Measurements from ENCODE around the gene PPARD. TPM values are rescaled to one million over a fixed set of nuclear protein-coding genes. Genes with fewer than 3 reads are reported as not detected.

PPARD gene
- polyA plus RNA-seq, 1 donor: 26.3 TPM

DNA sequence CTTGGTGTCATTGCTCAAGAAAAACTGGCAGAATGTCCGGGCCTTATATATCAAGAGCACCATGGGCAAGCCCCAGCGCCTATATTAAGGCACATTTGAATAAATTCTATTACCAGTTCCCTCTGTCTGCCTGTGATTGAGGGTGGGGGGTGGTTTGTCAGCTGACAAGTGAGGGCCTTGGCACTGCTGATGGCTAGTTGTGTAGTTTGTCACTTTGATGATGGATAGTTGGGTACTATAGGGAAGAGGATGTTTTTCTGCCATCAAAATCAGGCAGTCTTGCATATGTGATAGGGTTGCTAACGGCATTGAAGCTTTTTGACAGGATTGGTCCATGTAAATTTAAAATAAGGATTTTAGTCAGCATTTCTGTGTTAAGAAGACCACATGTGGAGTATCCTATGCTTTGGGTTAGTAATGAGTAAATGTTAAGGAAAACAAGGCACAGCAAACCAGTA, 128.3 kb downstream of the PPARD start:
- DNase-seq: no peak
- peaks cover 73% of the 10 kb centered on the region for H3K36me3 ChIP-seq (ENCODE audit: control insufficient read depth, insufficient read depth, low read length)
- H3K9me3 ChIP-seq (ENCODE audit: control insufficient read depth, low read depth, low read length): peaks cover 3% of the 10 kb centered on the region
- no peaks in the 10 kb centered on the region for H3K27me3 ChIP-seq (ENCODE audit: control insufficient read depth, insufficient read depth, low read length)
- H3K4me3 ChIP-seq (ENCODE audit: low read length): no peak overlapping the region
- H3K27ac ChIP-seq (ENCODE audit: low read length): peak overlapping the region; percentile 18
- WGBS (ENCODE audit: insufficient coverage, low lambda C conversion rate): no CpG with 5 or more reads among the region's 3 CpGs
- peaks cover 20% of the 10 kb centered on the region for H3K4me1 ChIP-seq (ENCODE audit: control insufficient read depth, insufficient read depth, low read length)

DNA sequence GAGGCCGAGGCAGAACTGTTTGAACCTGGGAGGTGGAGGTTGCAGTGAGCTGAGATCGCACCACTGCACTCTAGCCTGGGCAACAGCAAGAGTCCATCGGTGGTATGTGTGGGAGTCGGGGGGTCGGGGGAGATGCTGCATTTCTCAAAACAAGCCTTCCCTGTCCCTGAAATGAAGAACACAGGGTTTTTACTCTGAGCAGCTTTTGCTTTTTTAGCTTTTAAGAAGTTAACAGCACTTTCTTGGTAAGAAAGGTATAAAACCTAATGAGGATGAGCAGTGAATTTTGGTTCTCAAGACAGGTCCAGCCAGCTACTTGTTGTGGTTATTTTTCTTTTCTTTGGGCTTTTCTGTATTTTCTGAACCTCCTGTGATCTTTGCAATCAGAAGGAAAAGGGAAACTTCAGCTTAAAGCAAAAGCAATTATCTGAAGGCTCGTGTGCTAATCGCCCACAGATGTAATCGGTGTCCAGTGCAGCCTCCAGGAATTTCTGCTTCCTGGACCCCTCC, 129.5 kb downstream of the PPARD start:
- Histone ChIP-seq H3K4me1 (ENCODE audit: control insufficient read depth, insufficient read depth, low read length) (peaks cover 20% of the 10 kb centered on the region), H3K36me3 (ENCODE audit: control insufficient read depth, insufficient read depth, low read length) (peaks cover 71% of the 10 kb centered on the region), H3K27ac (ENCODE audit: low read length) (no peak overlapping the region), H3K9me3 (ENCODE audit: control insufficient read depth, low read depth, low read length) (peaks cover 3% of the 10 kb centered on the region), H3K27me3 (ENCODE audit: control insufficient read depth, insufficient read depth, low read length) (no peaks in the 10 kb centered on the region), H3K4me3 (ENCODE audit: low read length) (no peak overlapping the region)
- no CpG with 5 or more reads among the region's 8 CpGs for WGBS (ENCODE audit: insufficient coverage, low lambda C conversion rate)
- DNase-seq: no peak

DNA sequence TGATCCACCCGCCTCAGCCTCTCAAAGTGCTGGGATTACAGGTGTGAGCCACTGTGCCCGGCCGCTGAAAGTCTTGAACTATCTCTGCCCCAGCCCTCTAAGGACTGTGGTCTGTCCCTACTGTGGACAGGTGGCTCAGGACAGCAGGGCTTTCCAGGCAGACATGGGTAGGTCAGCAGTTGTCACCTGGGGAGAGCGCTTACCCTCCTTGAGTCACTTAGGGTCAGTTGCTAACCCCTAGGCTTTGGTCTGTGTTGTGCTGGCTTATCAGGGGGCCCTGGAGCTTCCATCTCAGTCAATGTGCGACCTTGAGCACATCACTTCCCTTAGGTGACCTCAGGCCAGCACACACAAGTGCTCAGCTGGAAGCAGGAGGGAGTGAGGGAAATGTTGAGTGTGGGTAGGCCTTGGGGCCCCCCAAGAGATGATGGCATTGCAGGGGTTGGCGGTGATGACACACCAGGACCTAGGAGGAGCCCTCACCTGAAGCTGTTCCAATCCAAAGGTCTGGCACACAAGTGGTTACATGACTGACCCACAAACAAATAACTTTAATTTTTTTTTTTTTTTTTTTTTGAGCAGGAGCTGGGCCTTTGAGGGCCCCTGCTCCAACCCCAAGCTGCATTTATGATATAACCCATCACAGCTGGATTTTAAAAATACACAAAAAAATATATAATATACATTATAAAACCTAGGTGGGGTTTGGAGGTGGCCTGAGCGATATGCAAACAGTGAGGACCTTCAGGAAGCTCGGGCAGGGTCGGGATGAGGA, 130.9 kb downstream of the PPARD start:
- peaks cover 2% of the 10 kb centered on the region for H3K9me3 ChIP-seq (ENCODE audit: control insufficient read depth, low read depth, low read length)
- H3K27ac ChIP-seq (ENCODE audit: low read length): no peak overlapping the region
- peaks cover 81% of the 10 kb centered on the region for H3K36me3 ChIP-seq (ENCODE audit: control insufficient read depth, insufficient read depth, low read length)
- WGBS (ENCODE audit: insufficient coverage, low lambda C conversion rate): no CpG with 5 or more reads among the region's 9 CpGs
- no peaks in the 10 kb centered on the region for H3K27me3 ChIP-seq (ENCODE audit: control insufficient read depth, insufficient read depth, low read length)
- peaks cover 16% of the 10 kb centered on the region for H3K4me1 ChIP-seq (ENCODE audit: control insufficient read depth, insufficient read depth, low read length)
- H3K4me3 ChIP-seq (ENCODE audit: low read length): no peak overlapping the region
- no peak for DNase-seq

DNA sequence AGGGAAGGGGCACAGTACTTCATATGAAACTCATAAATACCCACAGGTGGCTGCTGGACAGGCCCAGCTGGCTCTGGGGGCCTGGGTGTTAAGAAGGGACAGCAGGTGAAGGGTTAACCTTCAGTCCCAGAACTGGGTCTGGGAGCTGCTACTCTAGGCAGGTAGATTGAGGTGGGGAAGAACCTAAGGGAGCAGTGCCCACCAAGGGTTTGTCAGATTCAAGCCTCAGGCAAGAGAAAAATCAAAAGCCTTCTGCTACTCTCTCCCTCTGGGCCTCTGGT, 131.4 kb downstream of the PPARD start:
- no peak overlapping the region for H3K27ac ChIP-seq (ENCODE audit: low read length)
- DNase-seq: no peak

DNA sequence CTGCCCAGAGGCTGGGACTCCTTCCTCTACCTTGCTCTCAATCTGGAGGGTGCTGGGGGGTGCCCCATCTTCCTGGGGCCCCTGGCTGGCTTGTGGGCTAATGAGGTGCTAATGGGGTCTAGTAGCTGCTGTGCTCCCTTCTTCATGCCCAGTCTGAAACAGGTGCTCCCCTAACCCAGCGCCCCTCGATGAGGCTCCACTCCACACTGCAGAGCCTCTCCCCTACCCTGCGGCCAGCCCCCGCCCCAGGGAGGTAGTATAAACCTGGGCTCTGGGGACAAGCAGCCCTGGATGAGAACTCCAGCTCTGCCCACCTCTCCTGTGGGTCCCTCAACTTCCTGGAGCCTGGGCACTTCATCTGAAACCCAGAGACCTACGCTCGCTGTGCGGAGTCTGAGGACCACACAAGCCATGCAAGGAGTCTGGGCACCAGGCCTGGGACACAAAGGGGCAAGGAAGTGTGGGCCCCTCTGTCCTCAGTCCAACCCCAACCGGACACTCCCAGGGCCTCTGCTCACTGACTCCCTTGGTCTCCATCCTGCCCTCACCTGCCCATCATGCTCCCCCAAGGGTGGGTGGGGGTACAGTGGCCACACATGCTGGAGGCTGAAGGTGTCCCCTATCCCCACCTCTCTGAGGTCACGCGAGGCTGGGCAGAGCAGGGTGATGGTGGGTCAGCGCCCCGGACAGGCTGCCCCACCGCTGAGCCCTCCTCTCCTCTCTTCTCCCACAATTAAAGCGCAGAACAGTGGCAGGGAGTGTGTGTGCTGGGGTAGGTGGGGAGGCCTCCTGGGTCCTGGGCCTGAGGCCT, 132.0 kb downstream of the PPARD start:
- Histone ChIP-seq H3K4me3 (ENCODE audit: low read length) (no peak overlapping the region), H3K9me3 (ENCODE audit: control insufficient read depth, low read depth, low read length) (no peaks in the 10 kb centered on the region), H3K27ac (ENCODE audit: low read length) (no peak overlapping the region), H3K36me3 (ENCODE audit: control insufficient read depth, insufficient read depth, low read length) (peaks cover 83% of the 10 kb centered on the region), H3K27me3 (ENCODE audit: control insufficient read depth, insufficient read depth, low read length) (no peaks in the 10 kb centered on the region), H3K4me1 (ENCODE audit: control insufficient read depth, insufficient read depth, low read length) (peaks cover 16% of the 10 kb centered on the region)
- no CpG with 5 or more reads among the region's 14 CpGs for WGBS (ENCODE audit: insufficient coverage, low lambda C conversion rate)
- DNase-seq: no peak

More for the DNA sequence above, 131.4 kb downstream of the PPARD start:
- Histone ChIP-seq H3K4me3 (ENCODE audit: low read length) (no peak overlapping the region), H3K4me1 (ENCODE audit: control insufficient read depth, insufficient read depth, low read length) (peaks cover 16% of the 10 kb centered on the region), H3K9me3 (ENCODE audit: control insufficient read depth, low read depth, low read length) (no peaks in the 10 kb centered on the region), H3K27me3 (ENCODE audit: control insufficient read depth, insufficient read depth, low read length) (no peaks in the 10 kb centered on the region), H3K36me3 (ENCODE audit: control insufficient read depth, insufficient read depth, low read length) (peaks cover 86% of the 10 kb centered on the region)

DNA sequence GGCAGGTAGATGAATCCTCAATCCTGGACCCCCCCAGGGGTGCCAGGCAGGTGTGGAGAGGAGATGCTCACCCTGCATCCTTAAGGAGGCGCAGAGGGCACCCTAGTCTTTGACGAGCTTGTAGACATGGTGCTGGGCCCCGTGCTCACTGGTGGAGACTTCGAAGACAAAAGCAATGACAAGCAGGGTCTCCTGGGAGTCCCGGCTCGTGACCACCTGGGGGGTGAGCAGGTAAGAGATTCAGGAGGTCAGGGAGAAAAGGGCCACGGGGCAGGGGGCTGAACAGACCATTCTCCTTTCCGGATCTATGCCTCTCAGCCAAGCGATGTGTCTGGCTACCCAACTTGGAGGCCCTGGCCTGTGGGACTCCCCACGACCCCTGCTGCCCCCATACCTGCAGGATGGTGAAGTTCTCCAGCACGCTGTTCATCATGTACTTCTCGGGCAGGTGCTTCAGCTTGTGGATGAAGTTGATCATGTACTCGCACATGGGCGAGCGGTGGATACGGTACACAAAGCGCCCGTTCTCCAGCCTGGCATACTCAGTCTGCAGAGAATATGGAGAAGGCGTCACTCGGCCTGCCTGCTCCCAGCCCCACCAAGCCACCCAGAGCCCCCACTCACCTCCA, 132.7 kb downstream of the PPARD start:
- WGBS (ENCODE audit: insufficient coverage, low lambda C conversion rate): no CpG with 5 or more reads among the region's 20 CpGs
- Histone ChIP-seq H3K27ac (ENCODE audit: low read length) (no peak overlapping the region), H3K36me3 (ENCODE audit: control insufficient read depth, insufficient read depth, low read length) (peaks cover 83% of the 10 kb centered on the region)

DNA sequence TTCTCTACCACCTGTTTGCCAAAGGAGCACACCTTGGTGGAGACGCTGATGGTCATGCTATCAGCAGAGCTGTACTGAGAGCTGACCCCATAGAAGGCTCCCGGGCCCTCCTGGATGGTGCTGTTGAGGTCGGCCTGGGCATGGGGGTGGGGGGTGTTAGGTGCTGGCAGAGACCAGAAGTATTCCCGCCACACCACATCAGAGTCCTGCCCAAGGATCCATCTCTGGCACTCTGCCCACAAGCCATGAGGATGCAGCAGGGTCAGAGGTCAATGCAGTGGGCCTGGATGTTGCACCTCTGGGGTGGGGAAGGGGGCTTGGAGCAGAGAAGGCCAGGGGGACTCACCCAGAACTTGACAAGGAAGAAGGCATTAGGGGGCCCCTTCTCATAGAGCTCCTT, 133.2 kb downstream of the PPARD start:
- peaks cover 83% of the 10 kb centered on the region for H3K36me3 ChIP-seq (ENCODE audit: control insufficient read depth, insufficient read depth, low read length)
- H3K9me3 ChIP-seq (ENCODE audit: control insufficient read depth, low read depth, low read length): no peaks in the 10 kb centered on the region
- no CpG with 5 or more reads among the region's 4 CpGs for WGBS (ENCODE audit: insufficient coverage, low lambda C conversion rate)
- no peak for DNase-seq
- no peaks in the 10 kb centered on the region for H3K27me3 ChIP-seq (ENCODE audit: control insufficient read depth, insufficient read depth, low read length)
- no peak overlapping the region for H3K27ac ChIP-seq (ENCODE audit: low read length)
- peaks cover 8% of the 10 kb centered on the region for H3K4me1 ChIP-seq (ENCODE audit: control insufficient read depth, insufficient read depth, low read length)
- no peak overlapping the region for H3K4me3 ChIP-seq (ENCODE audit: low read length)

More for the DNA sequence above, 132.7 kb downstream of the PPARD start:
- Histone ChIP-seq H3K9me3 (ENCODE audit: control insufficient read depth, low read depth, low read length) (no peaks in the 10 kb centered on the region), H3K4me1 (ENCODE audit: control insufficient read depth, insufficient read depth, low read length) (peaks cover 12% of the 10 kb centered on the region), H3K4me3 (ENCODE audit: low read length) (no peak overlapping the region), H3K27me3 (ENCODE audit: control insufficient read depth, insufficient read depth, low read length) (no peaks in the 10 kb centered on the region)
- DNase-seq: no peak

DNA sequence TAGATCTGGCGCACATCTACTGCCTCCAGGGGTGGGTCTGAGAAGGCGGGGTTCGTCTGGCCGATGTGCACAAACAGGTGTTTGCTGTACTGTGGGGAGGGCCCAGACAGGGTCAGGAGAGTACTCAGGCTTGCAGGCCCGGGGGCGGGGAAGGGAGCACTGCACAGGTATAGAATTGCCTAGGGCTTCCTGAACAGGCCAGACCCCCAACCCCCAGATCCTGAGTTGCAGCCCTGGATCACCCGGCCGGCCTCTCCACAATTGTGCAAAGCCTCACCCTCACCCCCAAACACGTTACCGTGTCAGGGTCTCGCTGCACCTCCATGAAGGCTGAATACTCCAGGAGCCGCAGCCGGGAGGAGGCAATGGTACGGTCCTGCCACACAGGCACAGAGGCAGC, 133.6 kb downstream of the PPARD start:
- DNase-seq: no peak
- WGBS (ENCODE audit: insufficient coverage, low lambda C conversion rate): no CpG with 5 or more reads among the region's 14 CpGs
- no peak overlapping the region for H3K27ac ChIP-seq (ENCODE audit: low read length)
- peaks cover 3% of the 10 kb centered on the region for H3K4me1 ChIP-seq (ENCODE audit: control insufficient read depth, insufficient read depth, low read length)
- H3K4me3 ChIP-seq (ENCODE audit: low read length): no peak overlapping the region
- no peaks in the 10 kb centered on the region for H3K27me3 ChIP-seq (ENCODE audit: control insufficient read depth, insufficient read depth, low read length)
- H3K9me3 ChIP-seq (ENCODE audit: control insufficient read depth, low read depth, low read length): no peaks in the 10 kb centered on the region
- H3K36me3 ChIP-seq (ENCODE audit: control insufficient read depth, insufficient read depth, low read length): peaks cover 82% of the 10 kb centered on the region

DNA sequence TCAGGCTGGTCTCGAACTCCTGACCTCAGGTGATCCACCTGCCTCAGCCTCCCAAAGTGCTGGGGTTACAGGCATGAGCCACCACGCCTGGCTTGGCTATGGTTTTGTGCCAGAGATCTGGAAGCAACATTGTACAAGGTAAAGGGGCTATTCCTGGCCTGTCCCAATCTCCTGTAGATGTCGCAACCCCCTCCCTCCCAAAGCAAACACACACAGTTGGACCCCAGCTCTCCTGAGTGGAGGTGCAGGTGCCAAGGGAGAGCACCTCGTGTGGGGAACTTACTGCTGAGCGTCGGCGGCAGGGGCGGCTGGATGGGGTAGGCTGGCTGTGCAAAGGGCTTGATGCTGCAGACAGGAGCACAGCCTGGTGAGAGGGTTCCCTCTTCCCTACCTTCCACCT, 134.7 kb downstream of the PPARD start:
- DNase-seq: no peak
- peaks cover 76% of the 10 kb centered on the region for H3K36me3 ChIP-seq (ENCODE audit: control insufficient read depth, insufficient read depth, low read length)
- WGBS (ENCODE audit: insufficient coverage, low lambda C conversion rate): no CpG with 5 or more reads among the region's 8 CpGs

More for the DNA sequence above, 134.7 kb downstream of the PPARD start:
- Histone ChIP-seq H3K9me3 (ENCODE audit: control insufficient read depth, low read depth, low read length) (no peaks in the 10 kb centered on the region), H3K27ac (ENCODE audit: low read length) (no peak overlapping the region), H3K4me1 (ENCODE audit: control insufficient read depth, insufficient read depth, low read length) (no peaks in the 10 kb centered on the region), H3K4me3 (ENCODE audit: low read length) (no peak overlapping the region), H3K27me3 (ENCODE audit: control insufficient read depth, insufficient read depth, low read length) (no peaks in the 10 kb centered on the region)

Data from large intestine (tissue), 3 donors.